ENCODE measurements around the gene TBXA2R.

The TBXA2R gene

DNA sequence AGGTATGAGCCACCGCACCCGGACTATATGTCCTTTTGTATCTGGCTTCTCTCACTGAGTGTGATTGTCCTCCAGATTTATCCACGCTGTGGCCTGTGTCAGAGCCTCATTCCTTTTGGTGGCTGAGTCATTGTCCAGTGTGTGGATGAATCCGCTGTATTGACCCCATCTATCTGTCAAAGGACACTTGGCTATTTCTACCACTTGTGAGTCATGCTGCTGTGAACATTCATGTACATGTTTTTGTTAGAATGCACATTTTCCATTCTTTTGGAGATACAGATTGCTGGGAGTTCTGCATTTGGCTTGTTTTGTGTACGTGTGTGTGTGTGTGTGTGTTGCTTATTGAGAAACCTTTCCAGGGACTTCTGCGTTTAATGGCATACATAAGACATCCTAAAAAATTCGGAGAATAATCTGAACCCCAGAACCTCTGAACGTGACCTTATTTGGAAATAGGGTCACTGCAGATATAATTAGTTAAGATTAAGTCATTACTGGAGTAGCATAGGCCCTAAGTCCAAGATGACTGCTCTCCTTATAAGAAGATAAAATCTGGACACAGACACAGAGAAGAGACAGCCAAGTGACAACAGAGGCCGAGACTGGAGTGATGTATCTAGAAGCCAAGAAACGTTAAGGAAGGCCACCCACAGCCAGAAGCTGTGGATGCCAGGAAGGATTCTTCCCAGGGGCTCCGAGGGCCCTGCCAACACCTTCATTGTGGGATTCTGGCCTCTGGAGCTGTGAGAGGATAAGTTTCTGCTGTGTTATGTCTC, 26.3 kb downstream of the TBXA2R start:
- no peak for DNase-seq (ENCODE audit: low read depth, low spot score)
- peaks cover 5% of the 10 kb centered on the region for H3K27me3 ChIP-seq (ENCODE audit: insufficient read depth, insufficient read length)
- H3K4me3 ChIP-seq (ENCODE audit: insufficient read length, low read depth) = no peak overlapping the region
- H3K9me3 ChIP-seq (ENCODE audit: insufficient read depth, low read length) = no peaks in the 10 kb centered on the region
- peaks cover 15% of the 10 kb centered on the region for H3K4me1 ChIP-seq (ENCODE audit: insufficient read depth, insufficient read length)
- TF ChIP-seq YY1 (IDR thresholded peaks at IDR 0.05; ENCODE audit: insufficient read depth, insufficient read length) (no peak), SUZ12 (IDR thresholded peaks at IDR 0.05; ENCODE audit: extremely low read depth, insufficient read depth, insufficient read length) (no peak), ZNF274 (IDR thresholded peaks at IDR 0.05; ENCODE audit: low read depth, low read length) (no peak)
- H3K36me3 ChIP-seq (ENCODE audit: insufficient read depth, insufficient read length, low read length) = peaks cover 27% of the 10 kb centered on the region
- H3K9ac ChIP-seq (ENCODE audit: insufficient read length, low read depth) = no peak overlapping the region

DNA sequence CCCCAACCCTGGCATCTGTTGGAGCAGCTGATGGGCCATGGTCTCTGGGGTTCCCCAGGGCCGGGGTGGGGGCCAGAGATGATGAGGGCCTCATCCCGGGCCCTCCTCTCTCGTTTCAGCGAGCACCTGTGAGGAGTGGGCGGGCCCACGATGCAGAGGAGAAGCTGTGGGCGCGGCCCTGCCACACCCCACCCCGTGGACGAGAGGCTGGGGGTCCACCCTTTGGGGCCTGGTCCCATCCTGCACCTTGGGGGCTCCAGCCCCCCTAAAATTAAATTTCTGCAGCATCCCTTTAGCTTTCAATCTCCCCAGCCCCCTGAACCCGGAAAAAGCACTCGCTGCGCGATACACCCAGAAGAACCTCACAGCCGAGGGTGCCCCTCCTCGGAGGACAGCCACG, 28.3 kb downstream of the TBXA2R start:
- no peaks in the 10 kb centered on the region for H3K27me3 ChIP-seq (ENCODE audit: insufficient read depth, insufficient read length)
- H3K9me3 ChIP-seq (ENCODE audit: insufficient read depth, low read length) = no peaks in the 10 kb centered on the region
- no peak overlapping the region for H3K4me3 ChIP-seq (ENCODE audit: insufficient read length, low read depth)
- H3K4me1 ChIP-seq (ENCODE audit: insufficient read depth, insufficient read length) = peaks cover 16% of the 10 kb centered on the region
- H3K36me3 ChIP-seq (ENCODE audit: insufficient read depth, insufficient read length, low read length) = peaks cover 36% of the 10 kb centered on the region
- H3K9ac ChIP-seq (ENCODE audit: insufficient read length, low read depth) = no peak overlapping the region
- TF ChIP-seq ZNF274 (IDR thresholded peaks at IDR 0.05; ENCODE audit: low read depth, low read length) = no peak
- no peak for TF ChIP-seq YY1 (IDR thresholded peaks at IDR 0.05; ENCODE audit: insufficient read depth, insufficient read length)
- no peak for DNase-seq (ENCODE audit: low read depth, low spot score)

DNA sequence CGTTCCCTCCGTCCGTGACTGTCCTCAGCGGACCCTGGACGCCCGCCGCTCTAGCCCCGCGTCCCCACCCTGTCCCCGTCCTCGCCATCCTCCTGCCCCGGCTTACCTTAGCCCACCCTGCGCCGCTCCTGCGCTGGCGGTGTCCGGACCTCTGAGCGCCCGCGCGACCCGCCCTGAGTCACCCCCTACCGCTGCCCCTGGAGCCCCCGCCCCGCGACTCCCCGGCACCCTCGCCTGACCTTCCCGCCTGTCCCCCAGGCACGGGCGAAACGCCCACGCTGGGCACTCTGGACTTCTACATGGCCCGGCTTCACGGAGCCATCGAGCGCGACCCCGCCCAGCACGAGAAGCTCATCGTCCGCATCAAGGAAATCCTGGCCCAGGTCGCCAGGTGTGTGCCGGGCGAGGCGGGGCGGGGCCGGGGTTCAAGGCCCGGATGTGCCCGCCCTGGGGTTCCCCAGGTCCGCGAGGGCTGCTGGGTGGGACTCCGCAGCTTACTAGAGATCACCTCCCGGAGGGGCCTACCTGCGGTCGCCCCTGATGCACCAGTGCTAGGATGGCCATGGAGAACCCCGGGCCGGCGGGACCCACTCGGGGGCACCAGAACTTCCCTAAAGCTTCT, 28.8 kb downstream of the TBXA2R start:
- no peak for DNase-seq (ENCODE audit: low read depth, low spot score)
- H3K36me3 ChIP-seq (ENCODE audit: insufficient read depth, insufficient read length, low read length) = peaks cover 36% of the 10 kb centered on the region
- H3K27me3 ChIP-seq (ENCODE audit: insufficient read depth, insufficient read length) = no peaks in the 10 kb centered on the region
- no peak overlapping the region for H3K4me3 ChIP-seq (ENCODE audit: insufficient read length, low read depth)
- peaks cover 13% of the 10 kb centered on the region for H3K4me1 ChIP-seq (ENCODE audit: insufficient read depth, insufficient read length)
- no peak overlapping the region for H3K9ac ChIP-seq (ENCODE audit: insufficient read length, low read depth)
- TF ChIP-seq SUZ12 (IDR thresholded peaks at IDR 0.05; ENCODE audit: extremely low read depth, insufficient read depth, insufficient read length) (no peak), YY1 (IDR thresholded peaks at IDR 0.05; ENCODE audit: insufficient read depth, insufficient read length) (no peak), ZNF274 (IDR thresholded peaks at IDR 0.05; ENCODE audit: low read depth, low read length) (no peak)
- no peaks in the 10 kb centered on the region for H3K9me3 ChIP-seq (ENCODE audit: insufficient read depth, low read length)

DNA sequence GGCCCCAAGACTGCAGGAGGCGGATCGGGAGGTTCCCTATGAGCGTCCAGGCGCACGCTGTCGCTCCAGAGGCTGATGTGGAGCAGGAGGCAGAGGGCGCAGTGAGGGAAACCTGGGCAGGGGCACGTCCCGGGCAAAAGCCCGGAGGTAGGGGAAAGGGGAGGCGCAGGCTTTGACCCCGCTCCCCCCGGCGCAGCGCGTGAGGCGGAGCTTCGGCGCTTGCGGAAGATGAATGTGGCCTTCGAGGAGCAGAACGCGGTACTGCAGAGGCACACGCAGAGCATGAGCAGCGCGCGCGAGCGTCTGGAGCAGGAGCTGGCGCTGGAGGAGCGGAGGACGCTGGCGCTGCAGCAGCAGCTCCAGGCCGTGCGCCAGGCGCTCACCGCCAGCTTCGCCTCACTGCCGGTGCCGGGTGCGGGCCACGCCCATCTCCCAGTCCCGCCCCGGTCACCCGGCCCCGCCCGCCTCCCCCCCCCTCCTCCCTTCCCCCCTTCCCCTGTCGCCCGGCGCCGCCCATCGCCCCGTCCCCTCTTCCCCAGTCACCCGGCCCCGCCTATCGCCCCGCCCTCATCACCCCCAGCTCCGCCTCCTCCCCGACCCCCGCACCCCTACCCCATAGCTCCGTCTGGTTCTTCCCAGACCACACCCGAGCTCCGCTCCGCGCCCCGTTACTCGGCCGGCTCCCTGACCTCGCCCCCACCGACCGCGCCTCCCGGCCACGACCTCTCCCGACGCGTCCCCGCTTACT, 29.8 kb downstream of the TBXA2R start:
- H3K4me1 ChIP-seq (ENCODE audit: insufficient read depth, insufficient read length) = peaks cover 17% of the 10 kb centered on the region
- no peaks in the 10 kb centered on the region for H3K9me3 ChIP-seq (ENCODE audit: insufficient read depth, low read length)
- H3K9ac ChIP-seq (ENCODE audit: insufficient read length, low read depth) = peak overlapping the region; percentile 32
- no peak for DNase-seq (ENCODE audit: low read depth, low spot score)
- H3K36me3 ChIP-seq (ENCODE audit: insufficient read depth, insufficient read length, low read length) = peaks cover 36% of the 10 kb centered on the region
- no peaks in the 10 kb centered on the region for H3K27me3 ChIP-seq (ENCODE audit: insufficient read depth, insufficient read length)
- H3K4me3 ChIP-seq (ENCODE audit: insufficient read length, low read depth) = no peak overlapping the region
- TF ChIP-seq SUZ12 (IDR thresholded peaks at IDR 0.05; ENCODE audit: extremely low read depth, insufficient read depth, insufficient read length) (no peak), ZNF274 (IDR thresholded peaks at IDR 0.05; ENCODE audit: low read depth, low read length) (no peak), YY1 (IDR thresholded peaks at IDR 0.05; ENCODE audit: insufficient read depth, insufficient read length) (no peak)

GRCh38 chr19:3575949-3576673, 30.6 kb downstream of the TBXA2R start:
- no peak overlapping the region for H3K4me3 ChIP-seq (ENCODE audit: insufficient read length, low read depth)
- H3K9ac ChIP-seq (ENCODE audit: insufficient read length, low read depth) = peak overlapping the region; percentile 32
- no peak for TF ChIP-seq SUZ12 (IDR thresholded peaks at IDR 0.05; ENCODE audit: extremely low read depth, insufficient read depth, insufficient read length)
- TF ChIP-seq ZNF274 (IDR thresholded peaks at IDR 0.05; ENCODE audit: low read depth, low read length) = no peak
- no peak for TF ChIP-seq YY1 (IDR thresholded peaks at IDR 0.05; ENCODE audit: insufficient read depth, insufficient read length)

DNA sequence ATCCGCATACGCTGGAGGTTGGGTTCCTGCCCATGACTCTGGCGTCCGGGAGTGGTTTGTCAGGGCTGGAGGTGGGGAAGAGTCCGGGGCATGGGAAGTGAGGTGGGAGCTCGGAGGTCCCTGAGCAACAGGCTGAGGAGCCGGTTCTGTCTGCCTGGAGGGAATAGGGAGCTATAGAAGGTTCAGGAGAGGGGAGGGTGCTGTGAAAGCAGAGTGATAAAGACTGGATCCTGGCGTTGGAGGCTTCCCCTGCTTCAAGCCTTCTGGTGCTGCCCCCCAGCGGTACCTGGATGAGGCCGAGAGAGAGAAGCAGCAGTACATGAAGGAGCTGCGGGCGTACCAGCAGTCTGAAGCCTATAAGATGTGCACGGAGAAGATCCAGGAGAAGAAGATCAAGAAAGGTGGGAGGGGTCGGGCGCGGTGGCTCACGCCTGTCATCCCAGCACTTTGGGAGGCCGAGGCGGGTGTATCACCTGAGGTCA, 31.4 kb downstream of the TBXA2R start:
- peak overlapping the region; percentile 50 for H3K9ac ChIP-seq (ENCODE audit: insufficient read length, low read depth)
- H3K27me3 ChIP-seq (ENCODE audit: insufficient read depth, insufficient read length) = no peaks in the 10 kb centered on the region
- peaks cover 17% of the 10 kb centered on the region for H3K4me1 ChIP-seq (ENCODE audit: insufficient read depth, insufficient read length)
- no peak for DNase-seq (ENCODE audit: low read depth, low spot score)
- peaks cover 36% of the 10 kb centered on the region for H3K36me3 ChIP-seq (ENCODE audit: insufficient read depth, insufficient read length, low read length)
- H3K9me3 ChIP-seq (ENCODE audit: insufficient read depth, low read length) = no peaks in the 10 kb centered on the region
- TF ChIP-seq ZNF274 (IDR thresholded peaks at IDR 0.05; ENCODE audit: low read depth, low read length) (no peak), SUZ12 (IDR thresholded peaks at IDR 0.05; ENCODE audit: extremely low read depth, insufficient read depth, insufficient read length) (no peak), YY1 (IDR thresholded peaks at IDR 0.05; ENCODE audit: insufficient read depth, insufficient read length) (no peak)
- H3K4me3 ChIP-seq (ENCODE audit: insufficient read length, low read depth) = no peak overlapping the region

More at GRCh38 chr19:3575949-3576673, 30.6 kb downstream of the TBXA2R start:
- Histone ChIP-seq H3K9me3 (ENCODE audit: insufficient read depth, low read length) (no peaks in the 10 kb centered on the region), H3K4me1 (ENCODE audit: insufficient read depth, insufficient read length) (peaks cover 17% of the 10 kb centered on the region), H3K27me3 (ENCODE audit: insufficient read depth, insufficient read length) (no peaks in the 10 kb centered on the region), H3K36me3 (ENCODE audit: insufficient read depth, insufficient read length, low read length) (peaks cover 36% of the 10 kb centered on the region)
- no peak for DNase-seq (ENCODE audit: low read depth, low spot score)

Data from NT2/D1 (cell line).